ENCODE measurements around the gene RAB1A.

The RAB1A gene

GRCh38 chr2:65075605-65076344 lies 54.1 kb downstream of the RAB1A start:
- no peak for TF ChIP-seq CTCF (IDR thresholded peaks at IDR 0.05; ENCODE audit: low read depth, low read length, missing control alignments)
- DNase-seq (ENCODE audit: extremely low read depth, low read depth): no peak
- H3K4me3 ChIP-seq (replicated peaks; ENCODE audit: low read depth, low read length): no peak overlapping the region

- TF ChIP-seq CTCF (IDR thresholded peaks at IDR 0.05; ENCODE audit: low read depth, low read length, missing control alignments): no peak
- no peak overlapping the region for H3K4me3 ChIP-seq (replicated peaks; ENCODE audit: low read depth, low read length)
- no peak for DNase-seq (ENCODE audit: extremely low read depth, low read depth)
These were observed 54.7 kb downstream of the RAB1A start for GRCh38 chr2:65075176-65075575.

- H3K4me3 ChIP-seq (replicated peaks; ENCODE audit: low read depth, low read length): no peak overlapping the region
- no peak for DNase-seq (ENCODE audit: extremely low read depth, low read depth)
- TF ChIP-seq CTCF (IDR thresholded peaks at IDR 0.05; ENCODE audit: low read depth, low read length, missing control alignments): no peak
These were observed 55.9 kb downstream of the RAB1A start for GRCh38 chr2:65073879-65074565.

- TF ChIP-seq CTCF (IDR thresholded peaks at IDR 0.05; ENCODE audit: low read depth, low read length, missing control alignments): no peak
- DNase-seq (ENCODE audit: extremely low read depth, low read depth): no peak
- H3K4me3 ChIP-seq (replicated peaks; ENCODE audit: low read depth, low read length): no peak overlapping the region
These were observed 57.5 kb downstream of the RAB1A start for GRCh38 chr2:65072181-65072970.

GRCh38 chr2:65071499-65072180 lies 58.3 kb downstream of the RAB1A start:
- TF ChIP-seq CTCF (IDR thresholded peaks at IDR 0.05; ENCODE audit: low read depth, low read length, missing control alignments): peak; percentile 33
- no peak for DNase-seq (ENCODE audit: extremely low read depth, low read depth)
- no peak overlapping the region for H3K4me3 ChIP-seq (replicated peaks; ENCODE audit: low read depth, low read length)

GRCh38 chr2:65070856-65071255 lies 59.0 kb downstream of the RAB1A start:
- no peak overlapping the region for H3K4me3 ChIP-seq (replicated peaks; ENCODE audit: low read depth, low read length)
- TF ChIP-seq CTCF (IDR thresholded peaks at IDR 0.05; ENCODE audit: low read depth, low read length, missing control alignments): no peak
- no peak for DNase-seq (ENCODE audit: extremely low read depth, low read depth)
